ENCODE results near the gene PPP1R14C.
"Not testable (repeated sequence)": the region's sequence is repeated elsewhere in the genome, so short reads cannot be mapped to it uniquely, and the experiment has no call there.

PPP1R14C gene

GRCh38 chr6:150137711-150138110 is 5.1 kb upstream of the PPP1R14C start:
- DNase-seq: not testable (repeated sequence)

GRCh38 chr6:150138638-150139037 is 4.2 kb upstream of the PPP1R14C start:
- DNase-seq: no peak

GRCh38 chr6:150139533-150139932 is 3.3 kb upstream of the PPP1R14C start:
- no peak for DNase-seq

- DNase-seq: no peak
Observed at GRCh38 chr6:150140236-150140969, 2.4 kb upstream of the PPP1R14C start.

GRCh38 chr6:150142097-150142669 is 661 bp upstream of the PPP1R14C start:
- peak in 21 of 56 donors; percentile 13 to 64 (median 48) for DNase-seq

GRCh38 chr6:150143516-150144293 is 861 bp downstream of the PPP1R14C start:
- peak in 19 of 56 donors; percentile 4 to 63 (median 28) for DNase-seq

- DNase-seq: no peak
Observed at GRCh38 chr6:150144294-150144868, 1.5 kb downstream of the PPP1R14C start.

- DNase-seq: no peak
Observed at GRCh38 chr6:150145427-150145826, 2.6 kb downstream of the PPP1R14C start.

- no peak for DNase-seq
Observed at GRCh38 chr6:150145830-150146229, 3.0 kb downstream of the PPP1R14C start.

GRCh38 chr6:150146436-150146835 is 3.6 kb downstream of the PPP1R14C start:
- no peak for DNase-seq

GRCh38 chr6:150149146-150149545 is 6.3 kb downstream of the PPP1R14C start:
- no peak for DNase-seq

- no peak for DNase-seq
Observed at GRCh38 chr6:150150458-150150820, 7.6 kb downstream of the PPP1R14C start.

- DNase-seq: peak in 3 of 56 donors; percentile 1 to 33 (median 15)
Observed at GRCh38 chr6:150150821-150151646, 8.2 kb downstream of the PPP1R14C start.

GRCh38 chr6:150152891-150153876 is 10.3 kb downstream of the PPP1R14C start:
- DNase-seq: no peak

GRCh38 chr6:150153905-150154492 is 11.2 kb downstream of the PPP1R14C start:
- no peak for DNase-seq

GRCh38 chr6:150156460-150156859 is 13.6 kb downstream of the PPP1R14C start:
- DNase-seq: no peak

GRCh38 chr6:150157081-150157480 is 14.2 kb downstream of the PPP1R14C start:
- DNase-seq: no peak

- no peak for DNase-seq
Observed at GRCh38 chr6:150159757-150160156, 16.9 kb downstream of the PPP1R14C start.

GRCh38 chr6:150163970-150164369 is 21.1 kb downstream of the PPP1R14C start:
- no peak for DNase-seq

Data from nucleus accumbens (tissue), 56 donors.